Astrocyte (in vitro differentiated cells and primary cell): ENCODE data around the gene BORCS6. TPM values are rescaled to one million over a fixed set of nuclear protein-coding genes. Genes with fewer than 3 reads are reported as not detected.

Experiments
- DNase-seq: peaks from one replicate; pipeline ENCODE4 v3.0.0-alpha.2; 2010; ENCODE audit warnings: low read depth
- FAIRE-seq: peaks from 2 replicates; lab custom pipeline; 2011; peaks lifted over from hg19 to GRCh38; lab: Jason Lieb, UNC
- H2AFZ ChIP-seq: 2 replicates; pipeline ENCODE4 v1.6.0; 2012; ENCODE audit warnings: low read depth, low read length, inconsistent platforms
- H3K27ac ChIP-seq: 2 replicates; pipeline ENCODE4 v1.5.1; 2011; ENCODE audit warnings: low read depth, low read length, inconsistent platforms
- H3K27me3 ChIP-seq: 2 replicates; pipeline ENCODE4 v1.6.0; 2011; ENCODE audit warnings: low read length, inconsistent platforms; ENCODE audit not compliant: insufficient read depth
- H3K36me3 ChIP-seq: 2 replicates; pipeline ENCODE4 v1.5.1; 2011; ENCODE audit warnings: low read length, inconsistent platforms; ENCODE audit not compliant: insufficient read depth
- H3K4me1 ChIP-seq: 2 replicates; pipeline ENCODE4 v1.5.1; 2011; ENCODE audit warnings: low read length, inconsistent platforms; ENCODE audit not compliant: insufficient read depth
- H3K4me2 ChIP-seq: 2 replicates; pipeline ENCODE4 v1.6.0; 2012; ENCODE audit warnings: low read length, inconsistent platforms
- H3K4me3 ChIP-seq: 2 replicates; pipeline ENCODE4 v1.5.1; 2011; ENCODE audit warnings: low read depth, mild to moderate bottlenecking, low read length, inconsistent platforms; ENCODE audit not compliant: insufficient read depth
- H3K79me2 ChIP-seq: 2 replicates; pipeline ENCODE4 v1.6.0; 2012; ENCODE audit warnings: mild to moderate bottlenecking, low read length, inconsistent platforms; ENCODE audit not compliant: insufficient read depth
- H3K9ac ChIP-seq: 2 replicates; pipeline ENCODE4 v1.6.0; 2012; ENCODE audit warnings: mild to moderate bottlenecking, low read length, inconsistent platforms
- H3K9me3 ChIP-seq: 2 replicates; pipeline ENCODE4 v1.5.1; 2012; ENCODE audit warnings: low read depth, mild to moderate bottlenecking, low read length, inconsistent platforms; ENCODE audit not compliant: insufficient read depth
- H4K20me1 ChIP-seq: 2 replicates; pipeline ENCODE4 v1.6.0; 2012; ENCODE audit warnings: low read length, inconsistent platforms; ENCODE audit not compliant: insufficient read depth
- H3K27ac Mint-ChIP-seq: one replicate; pipeline ENCODE4 v1.8.0; 2021; ENCODE audit warnings: mild to moderate bottlenecking, mixed read lengths; ENCODE audit not compliant: unreplicated experiment
- H3K27me3 Mint-ChIP-seq: one replicate; pipeline ENCODE4 v1.8.0; 2021; ENCODE audit warnings: low read depth, mixed read lengths; ENCODE audit not compliant: unreplicated experiment
- H3K36me3 Mint-ChIP-seq: one replicate; pipeline ENCODE4 v1.8.0; 2021; ENCODE audit warnings: low read depth, mixed read lengths; ENCODE audit not compliant: unreplicated experiment
- H3K4me1 Mint-ChIP-seq: one replicate; pipeline ENCODE4 v1.8.0; 2021; ENCODE audit warnings: low read depth, mixed read lengths; ENCODE audit not compliant: unreplicated experiment
- H3K4me3 Mint-ChIP-seq: one replicate; pipeline ENCODE4 v1.8.0; 2021; ENCODE audit warnings: mild to moderate bottlenecking, moderate library complexity, mixed read lengths; ENCODE audit not compliant: unreplicated experiment
- H3K9me3 Mint-ChIP-seq: one replicate; pipeline ENCODE4 v1.8.0; 2021; ENCODE audit warnings: mild to moderate bottlenecking, mixed read lengths; ENCODE audit not compliant: unreplicated experiment
- EZH2 ChIP-seq: IDR thresholded peaks from 2 replicates; pipeline ENCODE4 v1.6.1; 2012; ENCODE audit warnings: mild to moderate bottlenecking, low read length, inconsistent platforms; ENCODE audit not compliant: insufficient read depth
- total RNA-seq: library from RNA; stranded (reverse); gene quantifications from 2 replicates; pipeline ENCODE4 v1.2.1, GENCODE V29; 2021
- TF ChIP-seq, protein P1 (sequence below): IDR thresholded peaks from 2 replicates; pipeline ENCODE4 v1.5.1; 2011; ENCODE audit warnings: low read depth, mild to moderate bottlenecking, inconsistent platforms, low read length, moderate library complexity; ENCODE audit not compliant: insufficient read depth

The BORCS6 gene
- total RNA-seq, 1 donor from 2014 or later, result 6.6 TPM

DNA sequence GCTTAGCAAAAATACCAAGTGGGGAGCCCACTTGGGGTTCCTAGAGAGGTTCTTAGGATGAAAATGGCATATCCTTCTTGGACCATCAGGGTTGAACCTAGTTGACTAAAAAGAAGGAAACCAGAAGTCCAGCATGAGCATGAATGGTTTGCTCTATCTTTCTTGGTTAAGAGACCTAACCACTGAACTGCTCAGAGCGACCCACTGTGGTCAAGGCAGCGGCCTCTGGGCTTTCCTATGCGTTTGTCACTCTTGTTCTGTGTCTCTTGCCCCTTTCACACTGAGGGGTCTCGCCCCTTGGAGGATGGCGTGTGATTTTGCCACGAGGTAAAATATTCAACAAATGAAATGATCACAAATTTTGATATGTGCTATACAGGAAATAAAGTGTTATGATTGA lies 526 bp upstream of the BORCS6 start:
- H3K9me3 Mint-ChIP-seq, result no peaks in the 10 kb centered on the region
- peak overlapping the region; percentile 6 for H3K27ac Mint-ChIP-seq
- no peak overlapping the region for H3K4me3 Mint-ChIP-seq
- no peaks in the 10 kb centered on the region for H3K4me1 Mint-ChIP-seq
- peaks cover 33% of the 10 kb centered on the region for H3K4me1 ChIP-seq
- FAIRE-seq (no peak), DNase-seq (no peak)
- H3K79me2 ChIP-seq, result peaks cover 15% of the 10 kb centered on the region
- H4K20me1 ChIP-seq, result peaks cover 24% of the 10 kb centered on the region
- H3K9ac ChIP-seq, result peak overlapping the region; percentile 17
- no peaks in the 10 kb centered on the region for H3K27me3 ChIP-seq
- no peaks in the 10 kb centered on the region for H3K9me3 ChIP-seq
- TF ChIP-seq, protein P1, sequence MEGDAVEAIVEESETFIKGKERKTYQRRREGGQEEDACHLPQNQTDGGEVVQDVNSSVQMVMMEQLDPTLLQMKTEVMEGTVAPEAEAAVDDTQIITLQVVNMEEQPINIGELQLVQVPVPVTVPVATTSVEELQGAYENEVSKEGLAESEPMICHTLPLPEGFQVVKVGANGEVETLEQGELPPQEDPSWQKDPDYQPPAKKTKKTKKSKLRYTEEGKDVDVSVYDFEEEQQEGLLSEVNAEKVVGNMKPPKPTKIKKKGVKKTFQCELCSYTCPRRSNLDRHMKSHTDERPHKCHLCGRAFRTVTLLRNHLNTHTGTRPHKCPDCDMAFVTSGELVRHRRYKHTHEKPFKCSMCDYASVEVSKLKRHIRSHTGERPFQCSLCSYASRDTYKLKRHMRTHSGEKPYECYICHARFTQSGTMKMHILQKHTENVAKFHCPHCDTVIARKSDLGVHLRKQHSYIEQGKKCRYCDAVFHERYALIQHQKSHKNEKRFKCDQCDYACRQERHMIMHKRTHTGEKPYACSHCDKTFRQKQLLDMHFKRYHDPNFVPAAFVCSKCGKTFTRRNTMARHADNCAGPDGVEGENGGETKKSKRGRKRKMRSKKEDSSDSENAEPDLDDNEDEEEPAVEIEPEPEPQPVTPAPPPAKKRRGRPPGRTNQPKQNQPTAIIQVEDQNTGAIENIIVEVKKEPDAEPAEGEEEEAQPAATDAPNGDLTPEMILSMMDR, result no peak
- no peak for TF ChIP-seq EZH2
- peak overlapping the region; percentile 67 for H2AFZ ChIP-seq
- H3K36me3 Mint-ChIP-seq, result no peaks in the 10 kb centered on the region
- H3K36me3 ChIP-seq, result no peaks in the 10 kb centered on the region
- H3K4me2 ChIP-seq, result peak overlapping the region; percentile 89
- H3K27ac ChIP-seq, result no peak overlapping the region
- H3K27me3 Mint-ChIP-seq, result no peaks in the 10 kb centered on the region
- peak overlapping the region; percentile 70 for H3K4me3 ChIP-seq

DNA sequence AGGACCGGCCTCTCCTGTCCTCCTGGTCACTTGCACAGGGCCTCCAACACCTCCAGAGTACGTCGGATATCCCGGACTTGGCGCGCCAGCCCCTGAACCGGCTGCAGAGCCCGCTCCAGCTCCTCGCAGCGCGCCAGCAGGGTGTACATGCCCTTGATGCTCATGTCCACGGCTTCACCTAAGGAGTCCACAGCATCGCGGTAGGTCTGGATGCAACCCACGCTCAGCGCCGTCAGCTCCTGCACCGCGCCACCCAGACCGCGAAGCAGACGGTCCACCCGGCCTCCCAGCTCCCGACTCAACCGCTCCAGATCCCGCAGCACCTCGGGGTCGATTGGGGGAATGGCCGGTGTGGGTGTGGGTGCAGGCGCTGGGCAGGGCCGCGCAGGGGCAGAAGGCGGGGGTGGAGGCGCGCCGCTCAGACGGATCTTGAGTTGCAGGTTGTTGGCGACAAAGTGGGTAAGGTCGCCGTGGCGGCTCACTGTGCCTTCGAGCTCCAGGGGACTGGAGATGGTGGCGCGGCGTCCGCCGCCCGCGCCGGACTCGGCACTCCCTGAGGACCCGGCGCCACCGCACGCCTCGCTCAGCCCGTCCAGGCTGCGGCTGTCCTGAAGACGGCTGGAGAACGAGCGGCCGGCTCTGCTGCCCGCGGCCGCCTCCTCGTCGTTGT lies 804 bp downstream of the BORCS6 start:
- no peaks in the 10 kb centered on the region for H3K4me1 Mint-ChIP-seq
- H3K9me3 Mint-ChIP-seq, result no peaks in the 10 kb centered on the region
- Histone ChIP-seq H3K4me2 (peak overlapping the region; percentile 89), H2AFZ (peak overlapping the region; percentile 77), H3K4me1 (peaks cover 33% of the 10 kb centered on the region), H3K27ac (peak overlapping the region; percentile 73), H3K36me3 (no peaks in the 10 kb centered on the region), H3K9me3 (no peaks in the 10 kb centered on the region), H3K4me3 (peak overlapping the region; percentile 70), H3K27me3 (no peaks in the 10 kb centered on the region), H3K9ac (peak overlapping the region; percentile 85), H3K79me2 (peaks cover 15% of the 10 kb centered on the region), H4K20me1 (peaks cover 24% of the 10 kb centered on the region)
- FAIRE-seq (no peak), DNase-seq (no peak)
- no peak overlapping the region for H3K4me3 Mint-ChIP-seq
- H3K27ac Mint-ChIP-seq, result peak overlapping the region; percentile 88
- no peaks in the 10 kb centered on the region for H3K36me3 Mint-ChIP-seq
- TF ChIP-seq, protein P1, result no peak
- TF ChIP-seq EZH2, result no peak
- no peaks in the 10 kb centered on the region for H3K27me3 Mint-ChIP-seq

DNA sequence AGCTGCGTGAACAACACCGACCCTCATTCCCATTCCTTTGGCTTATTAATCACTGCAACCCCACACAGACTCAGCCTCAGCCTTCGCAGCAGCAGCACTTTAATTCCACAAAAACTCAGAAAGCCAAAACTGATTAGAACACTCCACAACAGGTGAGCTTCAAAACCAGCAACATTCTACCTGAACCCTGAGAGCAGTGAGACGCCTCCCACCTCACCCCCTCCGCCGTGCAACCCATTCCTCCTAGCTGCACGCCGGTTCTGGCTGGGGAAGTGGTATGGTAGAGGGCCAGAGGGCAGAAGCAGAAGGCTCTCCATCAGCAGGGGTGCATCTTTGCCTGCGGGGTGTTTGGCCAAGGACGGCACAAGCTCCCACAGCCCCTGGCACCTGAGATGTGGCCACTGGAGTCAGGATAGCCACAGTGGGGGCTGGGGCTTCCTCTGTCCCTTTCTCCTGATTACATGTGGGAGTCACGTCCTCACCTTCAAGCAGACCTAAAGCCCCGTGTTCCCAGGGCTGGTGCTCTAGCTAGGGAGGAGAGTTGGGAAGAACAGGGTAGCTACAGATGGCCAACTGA lies 1.6 kb downstream of the BORCS6 start:
- Histone ChIP-seq H3K27me3 (no peaks in the 10 kb centered on the region), H3K9ac (peak overlapping the region; percentile 85), H3K4me2 (peak overlapping the region; percentile 89), H3K27ac (peak overlapping the region; percentile 48), H3K4me1 (peaks cover 33% of the 10 kb centered on the region), H3K4me3 (peak overlapping the region; percentile 70), H3K9me3 (no peaks in the 10 kb centered on the region), H3K36me3 (no peaks in the 10 kb centered on the region), H3K79me2 (peaks cover 15% of the 10 kb centered on the region), H2AFZ (no peak overlapping the region), H4K20me1 (peaks cover 24% of the 10 kb centered on the region)
- DNase-seq (no peak), FAIRE-seq (no peak)
- no peaks in the 10 kb centered on the region for H3K36me3 Mint-ChIP-seq
- H3K4me3 Mint-ChIP-seq, result no peak overlapping the region
- peak overlapping the region; percentile 88 for H3K27ac Mint-ChIP-seq
- H3K27me3 Mint-ChIP-seq, result no peaks in the 10 kb centered on the region
- TF ChIP-seq, protein P1, result no peak
- no peak for TF ChIP-seq EZH2
- H3K9me3 Mint-ChIP-seq, result no peaks in the 10 kb centered on the region
- H3K4me1 Mint-ChIP-seq, result no peaks in the 10 kb centered on the region
